Hematopoietic multipotent progenitor cell treated with erythropoietin and hydrocortisone succinate and interleukin-3 and kit ligand, for 8 days (in vitro differentiated cells): ENCODE results near the gene TRIP13.

Experiments
- DNase-seq: peaks from one replicate; pipeline ENCODE4 v3.0.0-alpha.2; 2015

The TRIP13 gene

DNA sequence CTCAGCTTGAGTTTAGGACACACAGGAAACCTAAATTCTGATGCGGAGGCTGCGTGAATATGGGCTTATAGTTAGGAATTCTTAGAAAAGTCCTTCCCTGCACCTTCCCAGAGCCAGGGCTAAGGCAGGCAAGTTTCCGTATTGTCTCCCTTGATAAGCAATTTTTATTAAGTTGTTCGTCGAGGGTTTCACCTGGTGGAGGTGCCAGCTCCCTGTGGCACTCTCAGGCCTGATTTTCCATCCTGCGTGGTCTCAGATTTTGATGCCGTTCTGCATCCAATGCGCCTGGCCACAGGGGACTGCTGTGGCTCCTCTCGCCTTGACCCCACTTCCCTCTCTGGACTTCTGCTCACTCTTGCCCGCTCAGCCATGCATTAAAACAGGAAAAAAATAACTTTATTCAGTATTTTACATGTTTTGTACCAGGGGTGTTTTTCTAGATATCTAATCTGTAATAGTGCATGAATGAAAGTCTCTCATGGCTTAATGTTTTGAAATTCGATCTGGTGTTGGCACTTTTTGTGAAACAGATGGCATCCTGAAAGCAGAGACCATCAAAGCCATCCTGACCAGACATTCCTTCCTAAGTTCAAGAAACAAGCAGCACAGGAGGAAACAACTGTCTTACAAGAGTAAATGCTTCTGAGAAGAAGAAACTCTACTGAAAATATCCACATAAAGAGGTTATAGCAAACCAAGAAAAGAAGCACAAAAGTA is 50.7 kb downstream of the TRIP13 start:
- no peak for DNase-seq

DNA sequence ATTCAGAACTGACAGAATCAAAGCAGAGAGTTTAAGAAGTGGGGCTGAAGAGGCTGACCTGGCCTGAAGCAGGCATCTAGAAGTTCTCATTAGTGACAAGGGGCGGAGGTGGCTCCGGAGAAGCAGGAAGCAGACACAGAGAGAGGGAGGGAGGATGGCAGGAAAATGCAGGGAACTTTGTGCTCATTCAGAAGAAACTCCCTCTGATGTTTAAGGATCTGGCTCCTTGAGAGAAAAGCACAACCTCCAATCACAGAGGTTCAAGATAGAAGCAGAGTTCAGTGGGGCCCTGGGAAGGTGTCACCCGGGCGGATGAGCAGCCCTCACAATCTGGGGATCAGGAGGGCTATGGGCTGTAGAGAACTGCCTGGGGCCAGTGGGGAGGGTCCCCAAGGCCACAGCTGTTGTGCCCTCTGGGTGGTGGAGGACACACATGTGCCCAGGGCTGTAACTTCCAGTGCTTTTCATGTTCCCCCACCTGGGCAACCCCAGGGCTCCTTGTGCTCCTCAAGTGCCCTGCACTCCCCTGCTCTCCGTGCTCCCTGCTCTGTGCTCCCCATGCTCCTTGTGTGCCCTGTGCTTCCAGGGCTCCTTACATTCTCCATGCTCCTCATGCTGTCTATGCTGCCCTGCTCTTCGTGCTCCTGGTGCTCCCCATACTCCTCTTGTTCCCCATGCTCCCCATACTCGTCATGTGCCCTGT is 51.4 kb downstream of the TRIP13 start:
- DNase-seq = no peak

DNA sequence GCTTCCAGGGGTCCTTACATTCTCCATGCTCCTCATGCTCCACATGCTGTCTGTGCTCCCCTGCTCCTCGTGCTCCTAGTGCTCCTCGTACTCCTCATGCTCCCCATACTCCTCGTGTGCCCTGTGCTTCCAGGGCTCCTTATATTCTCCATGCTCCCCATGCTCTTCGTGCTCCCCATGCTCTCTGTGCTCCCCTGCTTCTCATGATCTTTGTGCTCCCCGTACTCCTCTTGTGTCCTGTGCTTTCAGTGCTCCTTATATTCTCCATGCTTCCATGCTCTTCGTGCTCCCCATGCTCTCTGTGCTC is 51.9 kb downstream of the TRIP13 start:
- no peak for DNase-seq

DNA sequence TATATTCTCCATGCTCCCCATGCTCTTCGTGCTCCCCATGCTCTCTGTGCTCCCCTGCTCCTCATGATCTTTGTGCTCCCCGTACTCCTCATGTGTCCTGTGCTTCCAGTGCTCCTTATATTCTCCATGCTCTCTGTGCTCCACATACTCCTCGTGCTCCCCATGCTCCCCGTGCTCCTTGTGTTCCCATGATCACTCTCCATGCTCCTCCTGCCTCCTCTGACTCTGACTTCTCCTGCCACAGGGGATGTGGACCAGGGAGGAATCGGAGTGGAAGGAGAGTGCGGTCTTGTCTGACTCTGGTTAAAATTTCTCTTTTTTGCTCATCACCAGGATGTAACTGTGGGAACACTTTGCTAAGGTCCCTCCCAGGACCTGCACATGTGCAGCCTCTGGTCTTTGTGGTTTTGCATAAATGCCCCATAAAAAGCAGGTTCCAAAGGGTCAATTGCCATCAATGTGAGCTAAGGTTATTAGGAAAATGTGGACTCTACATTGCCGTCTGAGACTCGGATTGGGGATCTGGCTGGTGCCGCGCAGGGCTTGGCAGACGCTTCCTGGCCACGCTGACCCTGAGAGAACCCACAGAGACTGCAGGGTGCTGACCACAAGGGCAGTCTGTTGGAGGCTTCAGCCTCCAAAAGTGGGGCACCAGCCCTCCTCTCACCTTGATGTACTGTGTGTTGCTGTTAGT is 52.5 kb downstream of the TRIP13 start:
- DNase-seq = no peak

DNA sequence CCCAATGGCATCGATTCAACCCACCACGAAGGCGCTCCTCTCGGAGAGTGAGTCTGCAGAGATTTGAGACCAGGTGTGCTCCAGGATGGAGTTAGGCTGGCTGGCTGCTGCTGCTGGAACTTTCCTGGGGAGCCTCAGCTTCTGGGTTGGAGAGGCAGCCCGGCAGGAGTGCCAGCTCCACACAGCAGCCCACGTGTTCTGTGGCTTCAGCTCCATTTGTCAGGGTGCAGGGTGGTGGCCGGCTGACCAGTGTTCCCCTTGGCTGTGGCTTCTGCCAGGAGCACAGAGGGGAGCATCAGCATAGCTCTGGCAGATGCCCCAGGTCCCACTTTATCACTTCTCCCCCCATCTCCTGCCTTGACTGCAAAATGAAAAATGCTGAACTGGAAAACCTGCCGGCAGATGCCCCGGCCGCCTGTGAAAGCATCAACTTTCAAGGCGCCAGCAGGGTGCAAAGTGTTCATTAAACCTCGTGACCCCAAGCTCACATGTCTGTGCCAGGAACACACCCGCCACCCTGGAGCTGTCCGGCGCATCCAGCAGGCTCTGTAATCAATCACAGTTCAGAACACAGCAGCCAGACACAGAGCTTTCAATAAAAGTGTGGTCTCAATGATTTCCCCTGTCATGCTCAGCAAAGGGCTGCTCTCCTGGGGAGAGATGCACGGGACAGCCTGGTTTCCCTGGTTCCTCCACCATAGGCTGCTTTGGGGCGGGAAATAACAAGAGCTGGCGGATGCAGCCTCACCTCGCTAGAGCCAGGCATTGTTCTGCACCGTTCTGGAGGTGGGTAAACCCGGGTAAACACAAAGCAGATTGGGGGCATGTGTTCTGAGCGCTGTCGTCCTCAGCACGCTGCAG is 53.2 kb downstream of the TRIP13 start:
- no peak for DNase-seq

DNA sequence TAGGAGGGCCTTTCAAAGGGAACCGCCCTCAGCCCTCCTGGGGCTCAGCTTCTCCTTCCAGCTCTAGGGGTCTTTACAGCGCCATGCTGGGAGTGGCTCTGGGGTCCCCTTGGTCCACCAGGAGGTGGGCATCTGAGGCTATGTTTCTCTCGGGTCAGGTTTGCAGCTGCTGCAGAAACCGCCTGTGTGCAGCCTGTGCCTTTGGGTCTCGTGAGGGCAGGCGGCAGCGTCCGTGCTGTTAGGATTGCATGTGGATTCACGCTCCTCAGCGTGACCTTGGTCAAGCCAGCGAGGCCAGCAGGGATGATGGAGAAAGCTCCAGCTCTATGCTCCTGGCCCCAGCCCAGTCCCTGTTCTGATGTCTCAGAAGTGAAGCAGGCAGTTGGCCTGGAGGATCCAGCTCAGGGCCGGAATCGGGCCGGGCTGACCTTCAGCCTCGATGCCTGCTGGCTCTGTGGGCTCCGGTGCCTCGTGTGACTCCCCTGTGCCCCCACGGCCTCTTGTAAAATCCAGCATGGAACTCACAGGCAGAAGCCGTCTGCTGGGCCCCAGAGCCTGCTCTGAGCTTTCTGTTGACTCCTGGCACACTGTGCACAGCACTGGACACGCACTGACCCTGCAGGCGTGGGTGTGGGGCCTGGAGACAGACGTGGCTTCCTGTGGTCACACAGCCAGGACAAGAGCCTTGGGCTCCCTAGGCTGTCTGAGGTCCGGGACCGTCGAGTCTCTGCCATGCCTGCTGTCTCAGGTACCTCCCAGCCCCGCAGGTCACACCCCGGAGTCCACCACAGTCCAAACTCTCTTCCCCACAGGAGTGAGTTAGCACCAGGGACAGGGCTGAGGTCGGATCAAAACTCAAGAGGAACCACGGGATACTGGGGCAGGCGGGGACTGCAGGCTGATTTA is 54.3 kb downstream of the TRIP13 start:
- DNase-seq = no peak

DNA sequence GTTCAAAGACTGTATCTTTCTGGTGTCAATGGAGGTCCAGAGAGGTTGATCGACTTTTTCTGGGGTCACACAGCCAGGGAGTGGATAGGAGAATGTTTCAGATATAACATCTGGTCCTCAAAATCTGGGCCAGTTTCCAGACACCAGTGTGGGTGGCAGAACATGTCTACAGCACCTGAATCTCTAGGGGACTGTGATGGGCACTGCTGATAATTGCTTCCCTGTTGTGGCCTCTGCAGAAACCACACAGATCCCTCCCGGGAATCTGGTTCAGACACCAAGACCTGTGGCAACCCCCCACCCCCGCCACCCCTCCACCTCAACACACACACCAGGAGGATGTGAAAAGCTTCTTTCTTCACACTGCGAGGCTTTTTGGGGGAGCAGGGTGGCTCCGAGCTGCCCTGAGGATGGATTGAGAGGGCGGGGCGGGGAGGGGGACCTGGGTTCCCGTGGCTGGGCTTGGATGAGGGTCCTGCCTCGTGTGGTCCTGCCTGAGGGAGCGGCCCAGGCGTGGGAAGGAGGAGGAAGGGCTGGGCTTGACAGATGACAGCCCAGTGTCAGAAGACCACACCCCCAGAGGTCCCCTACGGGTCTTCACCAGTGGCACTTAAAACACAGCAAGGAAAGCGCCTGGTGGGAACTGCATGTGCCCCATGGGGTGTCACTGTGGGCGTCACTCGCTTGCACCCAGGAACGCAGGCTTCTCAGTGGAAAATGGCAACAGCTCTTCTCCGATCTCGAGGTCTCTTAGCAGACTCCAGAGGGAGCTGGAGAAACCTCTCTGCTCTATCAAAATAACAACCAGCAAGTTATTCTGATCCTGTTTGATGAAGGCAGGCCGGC is 55.2 kb downstream of the TRIP13 start:
- DNase-seq = no peak

DNA sequence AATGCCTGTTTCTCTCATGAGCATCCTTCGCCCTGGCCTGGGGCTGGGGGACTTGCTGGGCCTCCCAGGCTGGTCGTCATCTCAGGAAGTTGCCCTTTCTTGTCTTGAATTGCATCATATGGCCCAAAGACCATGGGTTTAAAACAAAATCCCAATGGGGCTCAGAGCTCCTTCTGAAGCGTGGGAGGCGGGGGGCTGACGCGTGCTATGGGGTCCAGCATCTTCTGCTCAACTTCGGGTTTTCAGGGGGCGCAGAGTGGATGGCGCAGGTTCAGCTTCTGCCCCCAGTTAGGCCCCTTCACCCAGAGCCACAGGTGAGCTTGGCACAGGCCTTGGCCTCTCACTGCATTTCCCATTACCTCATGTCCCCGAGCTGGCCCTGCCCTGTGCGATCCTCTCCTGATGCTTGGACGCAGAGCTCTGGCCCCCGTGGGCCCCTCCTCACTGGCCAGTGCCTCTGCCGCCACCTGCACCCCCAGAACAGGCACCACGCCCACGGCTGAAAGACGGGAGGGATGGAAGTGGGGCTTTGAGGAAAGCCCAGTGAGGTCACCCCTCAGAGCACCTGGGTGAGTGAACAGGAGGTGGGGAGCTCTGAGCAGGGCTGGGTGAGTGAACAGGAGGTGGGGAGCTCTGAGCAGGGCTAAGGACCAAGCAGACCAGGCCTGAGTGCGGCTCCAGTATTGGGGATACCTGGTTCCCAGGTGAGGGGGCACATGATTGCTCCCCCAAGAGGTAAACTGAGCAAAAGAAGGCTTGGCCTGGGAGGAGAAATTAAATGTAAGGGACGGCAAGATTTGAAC is 56.0 kb downstream of the TRIP13 start:
- DNase-seq = no peak

DNA sequence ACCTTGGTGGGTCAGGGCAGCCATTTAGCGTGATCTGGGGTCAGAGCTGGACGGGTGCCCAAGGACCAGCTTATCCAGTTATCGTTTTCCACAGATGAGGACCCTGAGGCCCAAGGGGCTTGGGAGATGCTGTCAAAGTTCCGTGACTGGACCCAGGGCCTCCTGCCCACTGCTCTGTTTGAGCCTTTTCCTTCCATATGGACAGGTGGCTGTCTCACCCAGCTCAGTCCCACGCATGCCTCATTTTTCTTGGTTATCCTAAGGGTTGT is 56.5 kb downstream of the TRIP13 start:
- DNase-seq = no peak

DNA sequence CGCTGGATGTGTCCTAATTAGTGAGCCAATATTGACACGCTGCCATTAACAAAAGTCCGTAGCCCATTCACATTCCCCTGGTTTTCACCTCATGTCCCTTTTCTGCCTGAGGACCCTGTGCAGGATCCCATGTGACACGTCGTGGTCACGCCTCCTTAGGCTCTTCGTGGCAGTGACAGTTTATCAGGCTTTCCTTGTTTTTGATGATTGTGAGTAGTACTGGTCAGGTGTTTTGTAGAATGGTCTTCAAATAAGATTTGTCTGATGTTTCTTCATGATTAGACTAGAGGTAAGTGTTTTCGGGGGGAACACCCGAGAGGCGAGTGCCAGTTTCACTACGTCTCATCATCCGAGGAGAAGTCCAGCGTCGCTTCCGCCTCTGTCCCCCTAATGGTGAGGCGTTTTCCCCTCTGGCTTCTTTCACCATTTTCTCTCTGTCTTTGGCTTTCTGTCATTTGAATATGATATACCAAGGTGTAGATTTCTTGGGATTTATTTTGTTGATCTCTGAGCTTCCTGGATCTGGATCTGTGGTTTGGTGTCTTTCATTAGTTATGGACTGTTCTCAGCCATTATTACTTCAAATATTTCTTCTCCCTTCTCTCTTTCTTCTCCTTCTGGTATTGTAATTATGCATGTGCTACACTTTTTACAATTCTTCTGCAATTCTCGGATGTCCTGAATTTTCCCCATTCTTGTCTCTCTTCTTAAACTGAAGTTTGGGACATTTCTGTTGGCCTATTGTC is 57.3 kb downstream of the TRIP13 start:
- no peak for DNase-seq

DNA sequence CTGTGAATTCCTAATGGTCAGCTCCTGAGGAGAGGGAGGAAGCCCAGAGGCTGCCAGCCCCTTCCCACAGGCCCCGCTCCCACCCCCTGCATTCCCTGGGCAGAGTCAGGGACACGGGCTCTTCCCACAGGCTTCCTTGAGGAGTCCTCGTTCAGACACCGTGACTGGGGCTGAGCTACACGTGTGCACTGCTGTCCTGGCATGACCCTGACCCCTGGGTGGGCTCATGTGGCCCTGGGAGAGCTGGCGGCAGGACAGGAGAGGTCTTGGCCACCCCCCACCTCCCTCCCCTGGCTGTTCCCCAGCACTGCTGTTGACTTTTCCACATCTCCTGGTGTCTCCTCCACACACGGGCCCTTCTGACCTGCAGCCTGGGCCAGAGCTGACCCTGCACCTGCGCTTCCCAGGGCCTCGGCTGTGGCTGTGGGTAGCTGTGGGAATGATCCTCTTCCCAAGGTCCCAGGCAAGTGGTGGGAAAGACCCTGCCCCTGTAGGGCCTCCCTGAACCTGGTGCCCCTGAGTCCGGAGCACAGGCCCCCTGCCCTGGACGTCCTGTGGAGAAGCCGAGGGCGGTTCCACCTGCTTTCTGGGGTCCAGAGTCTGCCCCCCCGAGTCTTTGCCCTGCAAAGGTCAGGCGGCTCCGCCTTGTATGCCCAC is 59.4 kb downstream of the TRIP13 start:
- no peak for DNase-seq

DNA sequence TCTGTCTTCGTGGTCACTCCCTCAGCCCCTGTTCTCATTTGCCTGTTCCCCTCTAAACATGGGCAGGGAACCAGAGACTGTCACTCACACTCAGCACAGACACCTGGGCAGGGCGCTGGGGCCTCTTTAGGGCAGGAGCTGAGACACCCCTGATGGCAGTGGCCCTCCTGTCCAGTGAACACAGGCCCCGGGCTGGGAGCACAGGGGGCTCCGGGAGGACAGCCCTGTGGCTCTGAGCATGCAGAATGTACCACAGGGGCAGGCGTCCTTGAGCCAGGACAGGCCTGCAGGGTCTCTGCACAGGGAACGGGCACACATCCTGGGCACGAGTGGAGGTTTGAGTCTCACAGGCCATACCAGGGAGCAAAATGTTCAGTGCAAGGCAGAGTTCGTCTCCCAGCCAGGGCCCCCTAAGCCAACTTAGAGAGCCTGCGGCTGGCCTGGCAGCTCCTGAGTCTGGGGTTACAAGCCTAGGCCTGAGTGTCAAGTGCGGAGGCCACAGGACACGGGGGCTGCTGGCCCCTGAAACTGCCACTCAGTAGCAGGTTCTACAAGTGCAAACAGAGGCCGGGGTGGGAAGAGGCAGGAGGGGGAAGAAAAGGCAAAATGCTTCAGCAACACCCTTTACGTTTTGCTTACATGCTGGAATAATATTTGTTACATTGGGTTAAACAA is 60.0 kb downstream of the TRIP13 start:
- DNase-seq = no peak

DNA sequence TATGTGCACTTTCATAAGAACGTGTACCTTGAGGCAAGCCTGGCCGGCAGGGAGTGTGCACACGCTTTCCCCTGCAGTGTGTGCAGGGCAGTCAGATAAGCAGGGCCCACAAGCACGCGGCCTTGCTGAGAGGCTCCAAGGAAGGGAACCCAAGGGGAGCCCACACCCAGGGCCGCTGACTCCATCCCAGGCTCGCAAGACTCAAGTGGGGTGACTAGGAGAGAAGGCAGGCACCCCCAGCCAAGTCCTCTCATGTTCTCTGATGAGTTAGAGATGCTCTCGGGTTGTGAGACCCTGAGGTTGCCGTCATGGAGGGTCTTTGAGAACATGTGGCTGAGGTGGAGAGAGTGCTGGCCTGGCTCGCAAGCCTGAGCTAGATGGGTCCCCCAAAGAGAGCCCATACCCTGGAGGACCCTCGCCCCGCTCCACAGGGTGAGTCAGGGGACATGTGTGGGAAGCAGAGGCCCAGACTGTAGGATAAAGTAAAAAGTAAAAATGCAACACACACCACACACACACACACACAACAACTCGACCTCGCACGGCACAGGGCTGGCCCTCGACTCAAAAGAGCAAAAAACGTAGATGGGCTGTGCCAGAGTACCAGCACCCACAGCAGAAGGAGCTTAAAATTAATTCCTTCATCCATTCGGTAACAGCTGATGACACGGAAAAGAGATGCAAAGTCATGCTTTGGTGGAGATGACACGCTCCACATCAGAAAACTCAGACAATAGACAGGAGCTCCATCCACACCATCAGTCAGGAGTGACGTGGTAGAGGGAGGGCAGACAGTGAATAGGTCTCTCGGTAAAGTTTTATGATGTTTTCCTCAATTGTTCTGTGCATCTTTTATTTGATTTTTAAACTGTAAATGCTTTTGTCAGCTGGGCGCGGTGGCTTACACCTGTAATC is 61.1 kb downstream of the TRIP13 start:
- DNase-seq = no peak

DNA sequence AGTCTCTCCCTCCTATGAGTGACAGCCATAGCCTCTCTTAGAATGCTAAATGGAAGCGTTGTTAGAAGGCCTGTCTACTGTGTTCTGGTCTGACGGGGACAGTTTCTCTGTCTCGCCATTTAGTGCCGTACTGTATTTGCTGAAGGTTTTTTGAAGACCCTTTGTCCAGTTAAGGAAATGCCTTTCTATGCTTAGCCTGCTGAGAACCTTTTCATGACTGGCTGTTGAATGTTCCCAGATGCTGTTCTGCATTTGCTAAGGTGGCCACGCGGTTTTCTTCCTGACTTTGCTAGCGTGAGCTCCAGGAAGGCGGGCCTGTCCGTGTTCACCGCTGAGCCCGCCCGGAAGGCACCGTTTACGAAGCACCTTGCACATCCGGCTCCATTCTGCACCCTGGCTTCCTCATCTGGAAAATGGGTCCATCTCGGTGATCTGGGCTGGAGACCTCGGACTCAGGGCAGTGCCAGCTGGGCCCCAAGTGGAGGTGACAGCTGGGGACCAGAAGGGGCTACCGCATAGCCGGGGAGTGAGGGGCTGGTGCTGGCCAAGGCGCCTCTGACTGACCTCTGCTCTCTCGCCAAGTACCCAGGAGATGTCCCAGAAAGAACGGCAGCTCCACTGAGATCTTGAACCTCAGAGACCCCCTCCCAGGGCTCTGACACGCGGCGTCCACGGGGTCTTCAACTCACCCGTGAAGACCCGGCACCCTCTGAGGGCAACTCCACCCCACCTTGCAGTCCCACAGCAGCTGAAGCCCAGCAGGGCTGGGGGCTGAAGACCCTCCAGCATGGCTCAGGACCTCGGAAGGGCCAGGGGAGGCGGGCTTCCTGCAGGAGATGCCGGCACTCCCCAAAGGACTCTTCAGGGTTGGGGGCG is 63.4 kb downstream of the TRIP13 start:
- no peak for DNase-seq

DNA sequence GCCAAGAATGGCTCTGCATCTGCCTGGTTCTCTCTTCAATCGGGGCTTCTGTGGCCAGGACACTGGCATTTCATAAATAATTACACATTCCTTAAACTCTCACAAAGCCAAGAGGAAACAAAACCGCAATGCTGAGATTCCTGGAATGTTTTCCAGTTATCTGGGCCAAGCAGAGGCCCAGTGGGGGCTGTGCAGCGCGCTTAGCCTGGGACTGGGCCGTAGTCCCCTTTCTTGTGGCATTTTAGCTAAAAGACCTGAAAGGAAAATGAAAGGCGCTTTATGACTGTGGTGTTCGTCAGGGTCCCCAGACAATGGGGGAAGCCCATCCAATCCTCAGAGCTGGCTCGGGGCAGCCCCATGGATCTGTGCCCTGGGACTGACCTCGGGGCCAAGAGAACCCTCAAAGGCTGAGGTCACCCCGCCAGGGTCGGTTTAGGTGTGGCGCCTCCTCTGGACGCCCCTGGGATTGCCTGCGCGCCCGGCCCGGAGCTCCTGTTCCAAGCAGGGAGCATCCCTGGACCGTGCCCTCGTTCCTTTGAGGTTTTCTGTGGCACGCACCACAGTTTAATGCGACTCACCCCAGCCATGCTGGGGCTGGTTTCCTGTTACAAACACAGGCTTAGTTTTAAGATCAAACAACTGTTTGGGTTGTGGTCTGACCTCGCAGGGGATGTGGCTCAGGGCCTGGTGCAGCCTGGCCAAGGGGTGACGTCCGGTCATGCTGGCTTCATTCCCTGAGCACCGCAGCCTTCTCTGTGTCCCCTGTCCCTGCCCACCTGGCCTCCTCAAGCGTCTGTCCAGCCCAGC is 64.5 kb downstream of the TRIP13 start:
- no peak for DNase-seq
